Left renal pelvis (tissue), 4 donors: ENCODE measurements around the gene TNS3. TPM values are rescaled to one million over a fixed set of nuclear protein-coding genes. Genes with fewer than 3 reads are reported as not detected.
"Not testable (repeated sequence)": the region's sequence is repeated elsewhere in the genome, so short reads cannot be mapped to it uniquely, and the experiment has no call there.

Source experiments
- DNase-seq, 4 donors: peaks; one replicate each; pipeline ENCODE4 v3.0.0-alpha.2; 2013; ENCODE audit warnings: low read depth in 4 of 4, low spot score in 3 of 4
- polyA plus RNA-seq, 4 donors: library from polyadenylated mRNA; unstranded; fragments of 120-200 nt; gene quantifications; one replicate each; pipeline ENCODE4 v1.2.1, GENCODE V29; 2013; ENCODE audit not compliant: insufficient read length in 4 of 4

TNS3 gene
- polyA plus RNA-seq, 4 donors, result 85.6 to 120 (median 91.2) TPM

- no peak for DNase-seq
Measured at GRCh38 chr7:47456210-47456955, 125.5 kb downstream of the TNS3 start.

GRCh38 chr7:47455872-47456185 is 126.1 kb downstream of the TNS3 start:
- DNase-seq, result no peak

GRCh38 chr7:47454974-47455871 is 126.7 kb downstream of the TNS3 start:
- DNase-seq, result no peak

- no peak for DNase-seq
Measured at GRCh38 chr7:47454069-47454973, 127.6 kb downstream of the TNS3 start.

- DNase-seq, result no peak
Measured at GRCh38 chr7:47453093-47454061, 128.5 kb downstream of the TNS3 start.

DNA sequence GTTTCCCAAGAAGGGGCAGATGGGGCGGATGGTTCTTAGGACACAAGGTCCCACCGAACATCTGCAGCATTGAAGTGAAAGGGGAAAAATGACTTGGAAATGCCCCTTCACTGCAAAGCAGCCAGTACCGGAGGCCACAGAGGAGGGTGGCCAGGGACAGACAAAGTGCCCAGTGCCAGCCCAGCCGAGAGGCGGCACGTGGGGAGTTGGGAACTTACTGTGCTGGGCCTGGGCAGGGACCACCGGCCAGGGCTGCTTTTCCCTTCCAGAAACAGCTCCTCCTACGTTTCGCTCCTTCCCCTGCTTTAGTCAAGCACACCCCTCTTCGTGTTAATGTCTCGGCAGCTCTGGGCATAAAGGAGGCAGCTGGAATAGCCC is 129.2 kb downstream of the TNS3 start:
- DNase-seq, result no peak

- DNase-seq, result no peak
Measured at GRCh38 chr7:47452295-47452694, 129.6 kb downstream of the TNS3 start.

GRCh38 chr7:47451851-47452205 is 130.1 kb downstream of the TNS3 start:
- DNase-seq, result no peak

DNA sequence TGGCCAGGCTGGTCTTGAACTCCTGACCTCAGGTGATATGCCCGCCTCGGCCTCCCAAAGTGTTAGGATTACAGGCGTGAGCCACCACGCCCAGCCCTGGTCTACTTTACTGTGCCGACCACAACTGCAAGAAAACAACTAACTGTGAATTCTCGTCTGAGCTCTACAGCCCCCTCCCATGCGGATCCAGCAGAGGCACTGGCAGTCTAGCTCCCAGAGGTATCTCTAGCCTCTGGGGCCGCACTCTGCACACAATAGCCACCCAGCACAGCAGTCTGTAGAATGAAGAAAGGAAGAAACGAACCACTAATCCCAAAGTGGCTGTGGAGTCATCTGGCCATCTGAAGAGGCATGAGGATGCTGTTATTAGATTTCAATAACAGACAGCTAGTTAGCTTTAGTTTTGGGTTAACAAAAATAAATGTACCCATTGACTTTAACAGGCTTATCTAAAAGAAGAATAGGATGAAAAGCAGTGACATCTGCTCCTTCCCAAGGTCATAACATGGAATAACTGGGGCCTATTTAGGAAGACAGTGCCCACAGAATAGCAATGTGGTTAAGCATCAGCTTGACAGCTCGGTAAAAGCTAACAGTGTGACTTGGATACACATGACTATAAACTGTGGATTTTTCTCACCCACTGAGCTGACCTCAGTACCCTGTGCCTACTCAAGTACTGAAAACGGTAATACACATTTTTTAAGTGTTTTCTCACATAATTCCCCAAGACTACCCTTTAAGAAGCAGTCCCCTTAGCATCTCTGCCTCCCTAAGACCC is 131.9 kb downstream of the TNS3 start:
- DNase-seq, result no peak

DNA sequence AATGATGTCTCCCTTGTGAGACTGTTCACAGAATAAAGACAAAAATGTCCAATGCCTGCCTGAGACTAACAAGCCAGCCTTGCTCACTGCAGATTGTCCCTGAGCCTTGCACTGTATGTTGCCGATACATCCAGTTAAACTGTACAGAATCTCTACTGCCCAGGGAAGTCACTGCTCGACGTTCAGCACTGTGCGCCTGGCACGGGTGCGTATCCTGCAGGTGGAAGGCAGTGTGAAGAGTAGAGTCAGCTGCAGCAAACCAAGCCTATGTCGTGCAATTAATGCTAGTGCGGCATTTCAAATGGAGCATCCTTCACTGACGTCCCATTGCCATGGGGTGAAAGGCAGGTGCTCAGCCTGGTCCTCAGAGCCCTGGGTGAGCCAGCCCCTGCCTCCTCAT is 132.9 kb downstream of the TNS3 start:
- no peak for DNase-seq

DNA sequence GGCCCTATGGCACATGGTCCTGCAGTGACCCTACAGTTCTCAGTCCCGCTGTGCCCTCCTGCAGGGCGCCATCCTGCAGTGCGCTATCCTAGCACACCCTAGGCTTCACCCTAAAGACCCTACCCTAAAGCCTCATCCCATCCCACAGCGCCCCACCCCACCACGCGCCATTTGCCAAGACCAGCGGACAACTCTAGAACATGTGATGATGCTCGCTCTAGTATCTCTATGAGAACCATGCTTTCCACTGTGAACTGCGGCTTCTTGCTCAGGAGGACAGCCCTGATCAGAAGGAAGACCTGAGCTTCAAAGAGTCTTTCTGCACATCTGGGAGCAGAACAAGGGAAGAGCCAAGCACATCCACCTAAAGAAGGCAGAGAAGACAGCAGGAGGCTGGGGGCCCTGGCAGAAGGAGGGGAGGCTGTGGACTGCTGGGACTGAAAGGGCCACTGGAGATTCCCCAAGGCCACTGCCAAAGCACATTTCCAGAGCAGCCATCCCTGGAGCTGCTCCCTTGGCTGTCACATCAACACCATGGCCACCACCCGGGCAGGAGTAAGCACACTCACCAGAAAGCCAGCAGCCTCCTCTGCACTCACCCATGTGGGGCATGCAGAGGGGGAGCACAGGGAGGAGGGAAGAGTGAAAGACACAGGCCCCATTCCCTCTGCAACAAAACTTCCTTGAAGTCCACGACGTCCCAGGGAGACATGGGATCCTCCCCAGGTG is 134.1 kb downstream of the TNS3 start:
- DNase-seq, result no peak

GRCh38 chr7:47446871-47447466 is 134.9 kb downstream of the TNS3 start:
- no peak for DNase-seq

- no peak for DNase-seq
Measured at GRCh38 chr7:47444376-47445098, 137.4 kb downstream of the TNS3 start.

DNA sequence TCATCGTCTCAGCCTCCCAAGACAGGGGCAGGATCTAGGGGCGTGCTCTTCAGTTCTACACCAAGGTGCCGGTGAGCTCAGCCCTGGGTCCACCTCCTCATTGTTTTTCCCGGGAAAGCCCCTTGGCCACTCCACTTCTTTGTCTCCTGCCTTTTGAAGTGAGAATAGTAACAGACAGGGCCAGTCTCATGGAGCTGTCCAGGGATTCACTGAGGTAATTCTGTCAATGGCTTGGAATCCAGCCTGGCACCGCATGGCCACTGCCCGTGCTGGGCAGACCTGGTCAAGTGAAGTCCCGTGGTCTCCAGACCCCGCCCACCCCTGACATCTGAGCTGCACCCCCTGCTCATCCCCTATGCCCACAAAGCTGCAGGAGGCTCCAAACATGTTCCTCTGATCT is 138.9 kb downstream of the TNS3 start:
- DNase-seq, result no peak

GRCh38 chr7:47442605-47442865 is 139.4 kb downstream of the TNS3 start:
- no peak for DNase-seq

DNA sequence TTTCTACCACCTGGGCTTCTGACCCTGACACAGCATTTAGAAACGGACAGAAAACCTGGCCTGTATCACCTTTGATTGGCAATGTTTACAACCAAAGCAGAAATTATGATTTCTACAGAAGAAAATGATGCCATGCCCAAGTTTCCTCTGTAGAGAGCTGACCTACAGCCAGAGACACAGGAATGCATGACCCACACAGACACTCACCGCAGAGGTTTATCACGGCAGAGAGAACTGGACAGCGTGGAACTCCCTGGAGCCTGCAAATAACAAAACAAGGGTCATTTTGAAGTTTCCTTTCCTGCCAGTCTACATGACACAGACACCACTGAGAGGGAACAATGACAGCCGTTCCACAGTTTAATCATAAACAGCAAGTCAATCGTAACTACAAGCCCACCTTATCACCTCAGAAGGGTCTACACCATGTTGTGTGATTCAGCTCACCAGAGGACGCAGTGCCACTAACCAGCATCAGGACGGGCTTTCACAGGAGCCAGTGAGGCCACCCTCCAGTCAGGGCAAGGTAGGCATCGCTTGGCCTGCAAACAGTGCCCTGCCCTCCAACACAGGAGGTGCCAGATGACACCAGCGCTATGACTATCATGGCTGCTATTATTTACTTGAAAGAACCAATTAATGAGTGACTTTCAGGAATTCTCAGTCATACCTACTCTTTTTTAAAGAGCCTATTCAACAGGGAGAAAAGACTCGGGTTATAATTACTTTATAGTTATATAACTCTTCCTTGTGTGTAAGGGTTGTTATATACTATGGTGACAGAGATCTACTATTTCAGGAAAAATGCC is 139.9 kb downstream of the TNS3 start:
- DNase-seq, result no peak

DNA sequence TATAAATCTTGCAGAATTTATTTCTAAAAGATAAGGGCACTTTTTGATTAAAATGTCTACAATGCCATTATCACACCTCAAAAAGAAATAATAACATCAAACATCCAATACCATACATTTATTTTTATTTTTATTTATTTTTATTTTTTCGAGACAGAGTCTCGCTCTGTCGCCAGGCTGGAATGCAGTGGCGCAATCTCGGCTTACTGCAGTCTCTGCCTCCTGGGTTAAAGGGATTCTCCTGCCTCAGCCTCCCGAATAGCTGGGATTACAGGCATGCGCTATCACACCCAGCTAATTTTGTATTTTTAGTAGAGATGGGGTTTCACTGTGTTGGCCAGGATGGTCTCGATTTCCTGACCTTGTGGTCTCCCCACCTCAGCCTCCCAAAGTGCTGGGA is 140.9 kb downstream of the TNS3 start:
- DNase-seq, result not testable (repeated sequence)
